ENCODE measurements around the gene TLE3.

- no peak for TF ChIP-seq CTCF (IDR thresholded peaks at IDR 0.05; ENCODE audit: borderline replicate concordance, extremely low read depth, low read length, poor library complexity, severe bottlenecking)
- TF ChIP-seq EZH2 (IDR thresholded peaks at IDR 0.05; ENCODE audit: borderline replicate concordance, low read depth, low read length, severe bottlenecking) = no peak
These were observed 68.4 kb downstream of the TLE3 start for GRCh38 chr15:70029297-70029701.

Measured in DND-41 (cell line).